KMS-11 (cell line): ENCODE measurements around the gene SLC7A4.
"Not testable (repeated sequence)": the region's sequence is repeated elsewhere in the genome, so short reads cannot be mapped to it uniquely, and the experiment has no call there.

Experiments used
- H2AFZ ChIP-seq: fragments of 200-600 bp; sonication (generic); 2 replicates; pipeline ENCODE4 v1.6.1; 2016; ENCODE audit warnings: antibody characterized with exemption, mixed run types, low read depth
- H3K27ac ChIP-seq: fragments of 200-600 bp; sonication (generic); 2 replicates; pipeline ENCODE4 v1.6.1; 2016; ENCODE audit warnings: mild to moderate bottlenecking, mixed run types
- H3K27me3 ChIP-seq: fragments of 200-600 bp; sonication (generic); 2 replicates; pipeline ENCODE4 v1.6.1; 2017; ENCODE audit warnings: mild to moderate bottlenecking, low read depth, mixed run types, moderate library complexity; ENCODE audit not compliant: insufficient read depth
- H3K36me3 ChIP-seq: fragments of 200-600 bp; sonication (generic); 2 replicates; pipeline ENCODE4 v1.6.1; 2017; ENCODE audit warnings: mild to moderate bottlenecking, mixed run types; ENCODE audit not compliant: insufficient read depth
- H3K4me1 ChIP-seq: fragments of 200-600 bp; sonication (generic); 2 replicates; pipeline ENCODE4 v1.6.1; 2016; ENCODE audit warnings: mild to moderate bottlenecking, low read depth, mixed run types; ENCODE audit not compliant: poor library complexity, severe bottlenecking
- H3K4me2 ChIP-seq: fragments of 200-600 bp; sonication (generic); 2 replicates; pipeline ENCODE4 v1.7.0; 2016; ENCODE audit warnings: mild to moderate bottlenecking, mixed run types
- H3K4me3 ChIP-seq: fragments of 200-600 bp; sonication (generic); IDR thresholded peaks from 2 replicates; pipeline ENCODE4 v1.6.1; 2017; ENCODE audit warnings: low read depth, low read length, mixed read lengths; ENCODE audit not compliant: insufficient read depth
- H3K79me2 ChIP-seq: fragments of 200-600 bp; sonication (generic); 2 replicates; pipeline ENCODE4 v1.6.1; 2016; ENCODE audit warnings: low read depth, mixed run types; ENCODE audit not compliant: insufficient read depth
- H3K9ac ChIP-seq: fragments of 200-600 bp; sonication (generic); 2 replicates; pipeline ENCODE4 v1.6.1; 2016; ENCODE audit warnings: mild to moderate bottlenecking, mixed run types
- H4K20me1 ChIP-seq: fragments of 200-600 bp; sonication (generic); 2 replicates; pipeline ENCODE4 v1.6.1; 2016; ENCODE audit warnings: mild to moderate bottlenecking, mixed run types; ENCODE audit not compliant: insufficient read depth
- TF ChIP-seq, protein P1 (sequence below): fragments of 200-600 bp; sonication (generic); conservative IDR thresholded peaks from 2 replicates; pipeline ENCODE4 v1.6.1; 2017; ENCODE audit warnings: low read depth, mild to moderate bottlenecking, antibody characterized with exemption, low read length, moderate library complexity, mixed read lengths

Gene SLC7A4

DNA sequence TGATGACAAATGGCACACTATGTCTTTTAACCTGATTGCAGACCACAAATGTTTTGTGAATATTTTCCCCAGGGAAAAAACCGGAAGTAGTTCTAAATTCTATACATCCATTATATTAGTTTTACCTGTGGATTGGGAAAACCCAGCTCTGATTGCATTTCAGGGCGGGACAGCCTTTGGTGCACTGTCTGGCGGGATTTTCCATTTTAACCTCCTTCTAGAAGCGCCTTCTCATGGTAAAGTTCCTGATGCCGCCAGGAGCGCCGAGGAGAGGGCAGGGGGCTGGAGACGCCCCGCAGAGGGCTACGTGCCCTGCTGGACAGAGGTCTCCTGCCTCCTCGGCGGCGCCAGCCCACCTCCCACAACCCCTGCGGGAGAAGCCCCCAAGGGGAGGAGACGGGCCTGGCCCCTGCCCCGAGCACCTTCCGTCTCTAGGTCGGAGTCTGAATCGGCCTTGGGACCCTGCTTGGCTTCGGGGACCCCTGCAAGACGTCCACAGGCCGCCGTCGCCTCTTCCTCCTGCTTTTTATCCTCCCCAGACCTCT lies 18.6 kb downstream of the SLC7A4 start:
- H2AFZ ChIP-seq, result no peak overlapping the region
- no peaks in the 10 kb centered on the region for H3K36me3 ChIP-seq
- H3K27ac ChIP-seq, result no peak overlapping the region
- no peak overlapping the region for H3K4me2 ChIP-seq
- no peaks in the 10 kb centered on the region for H3K79me2 ChIP-seq
- no peaks in the 10 kb centered on the region for H4K20me1 ChIP-seq
- peaks cover 44% of the 10 kb centered on the region for H3K27me3 ChIP-seq
- TF ChIP-seq, protein P1, sequence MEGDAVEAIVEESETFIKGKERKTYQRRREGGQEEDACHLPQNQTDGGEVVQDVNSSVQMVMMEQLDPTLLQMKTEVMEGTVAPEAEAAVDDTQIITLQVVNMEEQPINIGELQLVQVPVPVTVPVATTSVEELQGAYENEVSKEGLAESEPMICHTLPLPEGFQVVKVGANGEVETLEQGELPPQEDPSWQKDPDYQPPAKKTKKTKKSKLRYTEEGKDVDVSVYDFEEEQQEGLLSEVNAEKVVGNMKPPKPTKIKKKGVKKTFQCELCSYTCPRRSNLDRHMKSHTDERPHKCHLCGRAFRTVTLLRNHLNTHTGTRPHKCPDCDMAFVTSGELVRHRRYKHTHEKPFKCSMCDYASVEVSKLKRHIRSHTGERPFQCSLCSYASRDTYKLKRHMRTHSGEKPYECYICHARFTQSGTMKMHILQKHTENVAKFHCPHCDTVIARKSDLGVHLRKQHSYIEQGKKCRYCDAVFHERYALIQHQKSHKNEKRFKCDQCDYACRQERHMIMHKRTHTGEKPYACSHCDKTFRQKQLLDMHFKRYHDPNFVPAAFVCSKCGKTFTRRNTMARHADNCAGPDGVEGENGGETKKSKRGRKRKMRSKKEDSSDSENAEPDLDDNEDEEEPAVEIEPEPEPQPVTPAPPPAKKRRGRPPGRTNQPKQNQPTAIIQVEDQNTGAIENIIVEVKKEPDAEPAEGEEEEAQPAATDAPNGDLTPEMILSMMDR, result no peak
- H3K9ac ChIP-seq, result no peak overlapping the region
- no peak overlapping the region for H3K4me3 ChIP-seq
- no peaks in the 10 kb centered on the region for H3K4me1 ChIP-seq

DNA sequence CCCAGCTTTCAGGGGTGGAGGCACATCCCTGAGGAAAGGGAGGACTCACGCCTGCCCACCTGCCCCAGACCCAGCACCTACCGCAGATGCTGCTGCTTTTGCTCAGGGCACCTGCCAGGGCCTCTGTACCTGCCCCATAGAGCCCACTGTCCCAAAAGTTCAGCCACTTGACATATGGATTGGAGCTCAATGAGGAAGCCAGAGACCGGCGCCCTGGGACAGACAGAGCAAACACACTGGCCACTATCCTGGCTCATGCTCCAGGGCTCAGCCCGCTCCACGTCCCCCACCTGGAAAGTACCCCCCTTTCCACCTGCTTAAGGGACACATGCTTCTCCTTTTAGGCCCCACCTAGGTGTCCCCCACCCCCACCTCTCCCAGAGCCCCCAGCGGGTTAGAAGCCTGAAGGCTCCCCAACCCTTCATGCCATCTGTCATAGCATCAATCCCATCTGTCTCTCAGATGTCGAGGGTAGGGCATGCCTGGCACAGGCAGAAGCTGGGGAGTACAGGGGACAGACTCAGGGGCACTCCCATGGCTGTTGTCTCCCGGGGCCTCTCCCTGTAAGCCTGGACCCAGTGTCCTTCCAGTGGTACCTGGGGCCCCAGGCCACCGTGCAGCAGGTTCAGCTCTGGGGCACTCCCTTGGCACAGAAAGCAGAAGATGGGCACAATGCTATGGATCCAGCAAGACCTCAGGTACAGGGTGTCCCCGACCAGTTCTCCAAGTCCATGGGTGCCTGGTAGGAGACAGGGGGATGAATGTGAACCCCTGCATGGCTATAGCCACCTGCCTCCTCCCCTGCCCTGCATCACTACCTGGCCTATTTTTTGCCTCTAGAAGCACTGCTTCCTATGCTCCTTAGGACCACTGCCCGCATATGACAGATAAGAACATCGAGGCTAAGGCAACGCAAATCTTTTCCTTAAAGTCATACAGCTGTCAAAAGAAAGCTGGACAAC lies 19.6 kb downstream of the SLC7A4 start:
- Histone ChIP-seq H3K4me3 (no peak overlapping the region), H3K27me3 (peaks cover 39% of the 10 kb centered on the region), H3K4me2 (no peak overlapping the region), H3K4me1 (no peaks in the 10 kb centered on the region), H2AFZ (no peak overlapping the region), H3K27ac (no peak overlapping the region), H3K36me3 (no peaks in the 10 kb centered on the region), H4K20me1 (no peaks in the 10 kb centered on the region), H3K9ac (no peak overlapping the region), H3K79me2 (no peaks in the 10 kb centered on the region)
- TF ChIP-seq, protein P1, result no peak

DNA sequence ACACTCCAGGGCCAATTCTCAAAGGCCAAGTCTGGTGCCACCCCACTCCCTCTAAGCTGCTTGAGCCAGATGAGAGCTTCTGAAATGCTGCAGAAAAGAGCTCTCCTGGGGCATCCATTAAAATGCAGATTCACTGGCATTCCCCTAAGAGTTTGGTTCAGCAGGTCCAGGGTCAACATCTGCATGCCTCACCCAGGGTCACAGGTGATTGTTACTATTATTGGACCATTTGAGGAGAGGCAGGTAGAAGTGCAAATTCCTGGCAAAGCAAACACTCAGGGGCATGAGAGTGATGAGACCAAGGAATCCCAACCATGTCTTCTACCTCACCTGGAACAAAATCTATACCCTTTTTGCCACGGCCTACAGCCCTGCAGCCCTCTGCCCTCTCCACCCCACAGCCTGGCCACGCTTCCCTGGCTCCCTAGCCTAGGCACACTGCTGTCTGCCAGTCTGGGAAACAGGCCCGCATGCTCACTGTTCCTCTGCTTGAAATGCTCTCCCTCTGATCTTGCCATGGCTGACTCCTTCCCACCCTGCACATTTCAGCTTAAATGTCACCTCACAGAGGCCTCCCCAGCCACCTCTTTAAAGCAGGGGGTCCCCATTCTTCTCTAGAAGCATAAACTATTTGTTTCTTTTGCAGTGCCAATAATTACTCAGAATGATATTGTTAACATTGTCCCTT lies 21.8 kb downstream of the SLC7A4 start:
- Histone ChIP-seq H3K36me3 (no peaks in the 10 kb centered on the region), H3K27me3 (peaks cover 22% of the 10 kb centered on the region), H4K20me1 (no peaks in the 10 kb centered on the region), H2AFZ (no peak overlapping the region), H3K4me2 (no peak overlapping the region), H3K27ac (no peak overlapping the region), H3K4me1 (no peaks in the 10 kb centered on the region), H3K9ac (no peak overlapping the region), H3K4me3 (no peak overlapping the region), H3K79me2 (no peaks in the 10 kb centered on the region)
- TF ChIP-seq, protein P1, result no peak

DNA sequence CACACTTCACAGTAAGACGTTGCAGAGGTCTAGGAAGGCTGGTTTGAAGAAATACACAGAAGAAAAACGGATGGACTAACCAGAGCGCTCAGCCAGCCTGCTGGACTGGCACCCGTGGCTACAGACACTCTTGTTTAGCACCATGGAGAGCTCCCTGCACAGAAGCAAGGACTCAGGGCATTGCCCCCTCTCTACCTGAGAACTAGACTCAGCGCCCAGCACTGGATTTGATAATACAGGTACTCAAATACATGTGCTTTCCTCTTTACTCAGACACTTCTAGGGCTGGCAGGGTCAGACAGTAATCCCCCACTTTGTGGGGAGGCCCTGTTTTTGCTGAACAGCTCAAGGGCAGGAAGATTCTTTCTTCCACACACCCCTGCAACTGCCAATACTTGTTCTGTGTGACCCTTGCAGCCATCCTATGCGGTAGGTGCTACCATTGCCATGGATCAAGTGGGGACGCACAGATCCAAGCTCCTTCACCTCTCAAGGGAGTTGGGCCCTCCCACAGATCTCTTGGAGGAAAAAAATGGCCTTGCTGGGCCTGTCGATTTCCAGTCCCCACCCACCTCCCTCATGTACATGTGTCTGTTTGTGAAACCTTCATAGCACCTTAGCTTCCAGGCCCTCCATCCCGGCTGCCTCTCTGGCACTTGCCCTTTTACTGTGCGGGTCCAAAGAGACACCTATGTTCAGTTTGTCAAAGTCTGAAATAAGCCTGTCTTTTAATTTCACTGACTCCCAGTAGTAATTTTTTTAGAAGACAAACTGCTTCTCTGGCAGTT lies 22.5 kb downstream of the SLC7A4 start:
- TF ChIP-seq, protein P1, result no peak
- H3K4me3 ChIP-seq, result no peak overlapping the region
- no peak overlapping the region for H3K9ac ChIP-seq
- H3K27ac ChIP-seq, result no peak overlapping the region
- no peak overlapping the region for H2AFZ ChIP-seq
- H3K27me3 ChIP-seq, result peaks cover 18% of the 10 kb centered on the region
- H3K4me1 ChIP-seq, result no peaks in the 10 kb centered on the region
- no peaks in the 10 kb centered on the region for H4K20me1 ChIP-seq
- H3K79me2 ChIP-seq, result no peaks in the 10 kb centered on the region
- H3K36me3 ChIP-seq, result no peaks in the 10 kb centered on the region
- H3K4me2 ChIP-seq, result no peak overlapping the region

DNA sequence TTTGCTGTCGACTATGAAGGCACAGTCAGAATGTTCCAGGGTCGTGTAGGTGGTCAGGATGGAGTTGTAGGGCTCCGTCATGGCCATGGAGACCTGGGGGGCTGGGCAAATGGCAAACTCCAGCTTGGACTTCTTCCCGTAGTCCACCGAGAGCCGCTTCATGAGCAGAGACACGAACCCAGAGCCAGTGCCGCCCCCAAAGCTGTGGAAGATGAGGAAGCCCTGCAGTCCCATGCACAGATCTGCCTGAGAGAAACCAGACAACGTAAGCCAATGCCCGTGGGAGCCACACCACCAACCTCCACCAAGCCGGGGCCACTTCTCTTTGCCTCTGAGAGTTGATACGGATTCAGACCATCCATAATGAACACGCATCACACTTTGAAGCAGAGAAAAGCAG lies 23.2 kb downstream of the SLC7A4 start:
- H3K4me1 ChIP-seq, H3K27ac ChIP-seq, H3K4me3 ChIP-seq, H4K20me1 ChIP-seq, H3K36me3 ChIP-seq, H2AFZ ChIP-seq, H3K79me2 ChIP-seq, H3K9ac ChIP-seq, H3K4me2 ChIP-seq: not testable (repeated sequence)
- H3K27me3 ChIP-seq, result peaks cover 12% of the 10 kb centered on the region; the same call in 1 of the 2 replicates
